Mesenchymal stem cell (in vitro differentiated cells and primary cell): ENCODE measurements around the gene BCKDHB.
"Not testable (repeated sequence)": the region's sequence is repeated elsewhere in the genome, so short reads cannot be mapped to it uniquely, and the experiment has no call there.

Experiments used
- DNase-seq: peaks from one replicate; pipeline ENCODE4 v3.0.0-alpha.2; 2013
- H2AFZ ChIP-seq: one replicate; pipeline ENCODE4 v1.6.1; 2013; ENCODE audit warnings: low read depth, mild to moderate bottlenecking, control low read depth, inconsistent platforms, low read length, moderate library complexity
- H2AK5ac ChIP-seq: 2 replicates; pipeline ENCODE4 v1.6.1; 2013; ENCODE audit warnings: low read length, moderate library complexity, mild to moderate bottlenecking, inconsistent platforms; ENCODE audit not compliant: severe bottlenecking
- H2BK120ac ChIP-seq: one replicate; pipeline ENCODE4 v1.6.1; 2013; ENCODE audit warnings: low read depth, mild to moderate bottlenecking, inconsistent platforms, low read length, moderate library complexity
- H2BK12ac ChIP-seq, 2 experiments: one replicate each; pipeline ENCODE4 v1.6.1; 2013; ENCODE audit warnings: inconsistent platforms in 2 of 2, low read length in 2 of 2, mild to moderate bottlenecking in 2 of 2, moderate library complexity in 2 of 2, control low read depth in 1 of 2
- H2BK15ac ChIP-seq: one replicate; pipeline ENCODE4 v1.6.1; 2013; ENCODE audit warnings: mild to moderate bottlenecking, low read depth, inconsistent platforms; ENCODE audit not compliant: poor library complexity, severe bottlenecking
- H2BK5ac ChIP-seq: 2 replicates; pipeline ENCODE4 v1.6.1; 2013; ENCODE audit warnings: low read depth, mild to moderate bottlenecking, low read length, control low read depth, inconsistent platforms; ENCODE audit not compliant: poor library complexity, severe bottlenecking
- H3K14ac ChIP-seq, 2 experiments: one replicate each; pipeline ENCODE4 v1.6.1; 2013; ENCODE audit warnings: inconsistent platforms in 2 of 2, low read length in 2 of 2, control low read depth in 1 of 2, mild to moderate bottlenecking in 1 of 2, moderate library complexity in 1 of 2
- H3K18ac ChIP-seq, 2 experiments: one replicate each; pipeline ENCODE4 v1.6.1; 2013; ENCODE audit warnings: inconsistent platforms in 2 of 2, low read length in 2 of 2, control low read depth in 1 of 2, low read depth in 1 of 2, mild to moderate bottlenecking in 1 of 2
- H3K23ac ChIP-seq, 2 experiments: one replicate each; pipeline ENCODE4 v1.6.1; 2013; ENCODE audit warnings: inconsistent platforms in 2 of 2, low read length in 2 of 2, mild to moderate bottlenecking in 2 of 2, moderate library complexity in 2 of 2, control low read depth in 1 of 2
- H3K27ac ChIP-seq: 2 replicates; pipeline ENCODE4 v1.5.1; 2013; ENCODE audit warnings: mild to moderate bottlenecking, moderate library complexity, low read length, control low read depth, inconsistent platforms; ENCODE audit not compliant: poor library complexity, severe bottlenecking
- H3K27me3 ChIP-seq, 2 experiments: 2 replicates each; pipeline versions ENCODE4 v1.6.1 to v1.7.0; 2013; ENCODE audit warnings: low read length in 2 of 2, mild to moderate bottlenecking in 2 of 2, moderate library complexity in 2 of 2, control low read depth in 1 of 2, inconsistent platforms in 1 of 2; ENCODE audit not compliant: control insufficient read depth in 1 of 2, insufficient read depth in 1 of 2
- H3K36me3 ChIP-seq, 2 experiments: 2 replicates each; pipeline versions ENCODE4 v1.6.1 to v1.7.0; 2013; ENCODE audit warnings: low read length in 2 of 2, control low read depth in 1 of 2, inconsistent platforms in 1 of 2, low read depth in 1 of 2, mild to moderate bottlenecking in 1 of 2; ENCODE audit not compliant: insufficient read depth in 2 of 2, control insufficient read depth in 1 of 2
- H3K4ac ChIP-seq, 2 experiments: one replicate each; pipeline ENCODE4 v1.6.1; 2013; ENCODE audit warnings: inconsistent platforms in 2 of 2, low read length in 2 of 2, mild to moderate bottlenecking in 2 of 2, moderate library complexity in 2 of 2, control low read depth in 1 of 2, low read depth in 1 of 2
- H3K4me1 ChIP-seq: 2 replicates; pipeline ENCODE4 v1.6.1; 2013; ENCODE audit warnings: low read depth, low read length, control low read depth; ENCODE audit not compliant: control insufficient read depth, insufficient read depth
- H3K4me2 ChIP-seq: 2 replicates; pipeline ENCODE4 v1.6.1; 2013; ENCODE audit warnings: low read length, mild to moderate bottlenecking, inconsistent platforms; ENCODE audit not compliant: poor library complexity, severe bottlenecking
- H3K4me3 ChIP-seq, 2 experiments: 2 replicates each; pipeline versions ENCODE4 v1.5.1 to v1.7.0; 2013; ENCODE audit warnings: low read length in 2 of 2, mild to moderate bottlenecking in 2 of 2, control low read depth in 1 of 2, low read depth in 1 of 2; ENCODE audit not compliant: insufficient read depth in 1 of 2
- H3K79me1 ChIP-seq: replicated peaks from 2 replicates; pipeline ENCODE4 v1.6.1; 2013; ENCODE audit warnings: mild to moderate bottlenecking, control low read depth, low read length, inconsistent platforms; ENCODE audit not compliant: poor library complexity, severe bottlenecking
- H3K9ac ChIP-seq: 2 replicates; pipeline ENCODE4 v1.7.0; 2013; ENCODE audit warnings: mild to moderate bottlenecking, low read length, moderate library complexity
- H3K9me3 ChIP-seq: 2 replicates; pipeline ENCODE4 v1.7.0; 2013; ENCODE audit warnings: mild to moderate bottlenecking, low read length; ENCODE audit not compliant: control insufficient read depth
- H4K8ac ChIP-seq: one replicate; pipeline ENCODE4 v1.6.1; 2013; ENCODE audit warnings: inconsistent platforms, mild to moderate bottlenecking, low read length, moderate library complexity
- H4K91ac ChIP-seq: one replicate; pipeline ENCODE4 v1.6.1; 2013; ENCODE audit warnings: mild to moderate bottlenecking, low read length, inconsistent platforms
- whole genome bisulfite sequencing: methylation state at CpG from one replicate; pipeline ENCODE4 v1.1.7; 2013; ENCODE audit warnings: mixed read lengths; 5-methylcytosine and 5-hydroxymethylcytosine counted together

The BCKDHB gene

DNA sequence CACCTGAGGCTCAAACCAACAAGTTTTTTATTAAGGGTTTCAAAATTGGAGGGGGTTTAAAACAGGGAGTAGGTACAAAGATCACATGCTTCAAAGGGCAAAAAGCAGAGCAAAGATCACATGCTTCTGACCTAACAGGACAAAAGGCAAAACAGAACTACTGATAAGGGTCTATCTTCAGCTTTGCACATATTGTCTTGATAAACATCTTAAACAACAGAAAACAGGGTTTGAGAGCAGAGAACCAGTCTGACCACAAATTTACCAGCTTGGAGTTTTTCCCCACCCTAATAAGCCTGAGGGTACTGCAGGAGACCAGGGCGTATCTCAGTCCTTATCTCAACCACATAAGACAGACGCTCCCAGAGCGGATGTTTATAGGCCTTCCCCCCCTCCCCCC lies 16.1 kb downstream of the BCKDHB start:
- WGBS, result 84% methylated on average over 2 of the region's 3 CpGs
- not testable (repeated sequence) for H3K23ac ChIP-seq, H2BK120ac ChIP-seq, H3K4ac ChIP-seq, H4K91ac ChIP-seq, H3K14ac ChIP-seq, H3K36me3 ChIP-seq, H3K18ac ChIP-seq, H3K4me1 ChIP-seq, H3K4me3 ChIP-seq, H3K27me3 ChIP-seq, H3K9me3 ChIP-seq, H3K9ac ChIP-seq, H2AFZ ChIP-seq, H2BK5ac ChIP-seq, H2BK12ac ChIP-seq, H3K27ac ChIP-seq, H3K4me2 ChIP-seq, H2BK15ac ChIP-seq, H2AK5ac ChIP-seq, H4K8ac ChIP-seq, DNase-seq
- peaks cover 17% of the 10 kb centered on the region for H3K79me1 ChIP-seq

DNA sequence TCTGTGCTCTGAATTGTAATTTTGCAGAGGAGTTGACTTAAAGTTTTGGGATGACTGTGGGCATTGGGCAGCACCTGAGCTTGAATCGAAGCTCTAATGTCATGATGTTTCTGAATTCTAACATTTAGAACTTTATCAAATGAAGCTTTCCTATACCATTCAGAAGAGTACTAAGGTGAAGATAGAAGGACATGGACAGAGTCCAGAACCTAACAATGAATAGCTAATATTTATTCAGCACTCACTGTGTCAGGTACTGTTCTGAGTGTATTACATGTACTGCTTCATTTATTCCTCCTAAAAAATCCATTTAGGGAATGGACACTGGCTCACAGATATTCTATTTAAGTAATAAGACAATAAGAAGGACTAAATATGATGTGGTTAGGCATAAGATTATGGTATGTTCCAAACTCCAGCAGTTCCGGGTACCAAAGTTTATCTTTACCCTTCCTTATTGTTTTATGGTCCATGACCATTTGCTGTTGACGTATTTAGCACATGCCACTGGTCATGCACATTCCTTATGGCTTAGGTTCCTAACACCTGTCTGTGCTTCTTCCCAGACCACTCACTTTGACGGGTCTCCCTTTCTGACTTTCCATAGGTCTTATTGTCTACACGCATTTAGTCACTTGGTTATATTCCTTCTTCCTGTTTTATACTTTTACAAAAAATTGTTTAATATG lies 20.3 kb downstream of the BCKDHB start:
- Histone ChIP-seq H4K8ac (no peak overlapping the region), H3K79me1 (peaks cover 9% of the 10 kb centered on the region), H3K9ac (no peak overlapping the region), H2BK12ac (peak overlapping the region in 1 of 2 experiments; percentile 79), H3K4me3 (no peak overlapping the region), H3K4me1 (peaks cover 3% of the 10 kb centered on the region), H3K23ac (no peak overlapping the region), H3K36me3 (peaks cover 0 to 13% of the 10 kb centered on the region in 2 experiments), H2BK120ac (no peak overlapping the region), H3K18ac (no peak overlapping the region), H3K4me2 (no peak overlapping the region), H2BK5ac (no peak overlapping the region), H3K27ac (no peak overlapping the region), H2BK15ac (no peak overlapping the region), H4K91ac (no peak overlapping the region), H2AFZ (no peak overlapping the region), H3K4ac (no peak overlapping the region), H3K9me3 (no peaks in the 10 kb centered on the region), H2AK5ac (peak overlapping the region; percentile 11), H3K14ac (no peak overlapping the region), H3K27me3 (no peaks in the 10 kb centered on the region)
- no peak for DNase-seq
- WGBS, result 66% methylated on average over 3 of the region's 5 CpGs

DNA sequence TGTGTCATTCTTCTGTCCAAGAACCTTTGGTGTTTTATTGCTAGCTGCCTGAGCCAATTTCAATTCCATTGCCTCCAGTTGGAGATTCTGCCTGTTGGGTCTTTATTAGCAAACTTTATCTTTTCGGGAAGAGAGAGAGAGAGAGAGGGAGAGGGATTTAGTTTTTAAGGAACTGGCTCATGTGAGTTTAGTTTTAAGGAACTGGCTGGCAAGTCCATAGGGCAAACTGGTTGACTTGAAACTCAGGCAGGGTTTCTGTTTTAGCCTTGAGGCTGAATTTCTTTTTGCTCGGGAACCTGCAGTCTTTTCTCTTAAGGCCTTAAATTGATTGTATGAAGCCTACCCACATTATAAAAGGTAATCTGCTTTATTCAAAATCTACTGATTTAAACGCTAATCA lies 23.0 kb downstream of the BCKDHB start:
- Histone ChIP-seq H3K27ac (no peak overlapping the region), H2AFZ (no peak overlapping the region), H3K9me3 (no peaks in the 10 kb centered on the region), H3K18ac (no peak overlapping the region), H3K4ac (no peak overlapping the region), H2BK15ac (no peak overlapping the region), H3K4me2 (no peak overlapping the region), H3K36me3 (peaks cover 0 to 13% of the 10 kb centered on the region in 2 experiments), H2BK120ac (no peak overlapping the region), H4K91ac (no peak overlapping the region), H3K4me3 (no peak overlapping the region), H4K8ac (no peak overlapping the region), H3K79me1 (peaks cover 10% of the 10 kb centered on the region), H3K27me3 (no peaks in the 10 kb centered on the region), H3K23ac (no peak overlapping the region), H3K9ac (no peak overlapping the region), H3K14ac (no peak overlapping the region), H2BK5ac (no peak overlapping the region), H2BK12ac (no peak overlapping the region), H3K4me1 (peaks cover 3% of the 10 kb centered on the region), H2AK5ac (peak overlapping the region; percentile 54)
- DNase-seq, result no peak
- WGBS, result 98% methylated on average over 3 of the region's 3 CpGs

DNA sequence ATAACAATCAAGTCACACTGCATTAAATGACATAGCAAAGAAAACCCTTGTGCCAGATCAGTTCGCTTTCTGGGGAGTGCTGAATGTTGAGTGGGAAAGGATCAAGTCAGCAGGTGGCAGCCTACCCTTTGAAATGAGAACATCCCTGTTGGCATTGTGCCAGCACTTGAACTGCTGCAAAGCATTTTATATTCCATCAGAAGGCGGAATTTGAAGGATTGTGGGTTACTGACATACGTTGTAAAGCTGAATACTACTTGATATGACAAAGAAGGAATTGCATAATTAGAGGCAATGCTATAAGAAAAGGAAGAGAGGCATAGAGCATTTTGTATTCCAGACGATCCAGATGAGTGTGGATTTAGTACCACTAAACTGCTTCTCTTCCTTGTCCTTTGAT lies 26.5 kb downstream of the BCKDHB start:
- Histone ChIP-seq H2BK15ac (no peak overlapping the region), H3K36me3 (peaks cover 0 to 13% of the 10 kb centered on the region in 2 experiments)
- WGBS, result 75% methylated on average over 4 of the region's 4 CpGs

More for the DNA sequence above, 26.5 kb downstream of the BCKDHB start:
- Histone ChIP-seq H3K27me3 (no peaks in the 10 kb centered on the region), H3K4me1 (peaks cover 1% of the 10 kb centered on the region), H4K91ac (no peak overlapping the region), H2BK120ac (no peak overlapping the region), H3K14ac (no peak overlapping the region), H3K4me3 (no peak overlapping the region), H3K4me2 (no peak overlapping the region), H3K9ac (no peak overlapping the region), H3K9me3 (no peaks in the 10 kb centered on the region), H2BK5ac (no peak overlapping the region), H3K79me1 (peaks cover 11% of the 10 kb centered on the region), H2BK12ac (no peak overlapping the region), H3K18ac (no peak overlapping the region), H3K27ac (no peak overlapping the region), H3K23ac (no peak overlapping the region), H3K4ac (no peak overlapping the region), H2AK5ac (no peak overlapping the region), H2AFZ (no peak overlapping the region), H4K8ac (no peak overlapping the region)
- peak; percentile 66 for DNase-seq
